Measurements from ENCODE around the gene AFF1. TPM values are rescaled to one million over a fixed set of nuclear protein-coding genes. Genes with fewer than 3 reads are reported as not detected.
A peak's percentile ranks its signal among the peaks of the same experiment; 100 is the strongest.

Gene AFF1
- total and polyA plus RNA-seq, 4 donors, result 7.2 to 42.8 (median 21.5) TPM

GRCh38 chr4:87120010-87120409 is 185.2 kb downstream of the AFF1 start:
- Histone ChIP-seq H3K27ac (ENCODE audit: low read depth in 1 of 2, low read length in 2 of 2) (no peak overlapping the region), H3K4me3 (ENCODE audit: low read depth in 1 of 3, low read length in 3 of 3) (no peak overlapping the region), H3K9me3 (ENCODE audit: control insufficient read depth in 4 of 4, low read length in 3 of 4) (no peaks in the 10 kb centered on the region), H3K36me3 (ENCODE audit: control insufficient read depth in 4 of 4, insufficient read depth in 3 of 4, low read depth in 1 of 4, low read length in 3 of 4) (peaks cover 3 to 38% (median 19%) of the 10 kb centered on the region in 4 donors), H3K27me3 (ENCODE audit: control insufficient read depth in 4 of 4, insufficient read depth in 4 of 4, low read length in 3 of 4) (no peaks in the 10 kb centered on the region), H3K4me1 (ENCODE audit: control insufficient read depth in 4 of 4, insufficient read depth in 4 of 4, low read length in 3 of 4) (peaks cover 0 to 43% (median 33%) of the 10 kb centered on the region in 4 donors), H3K9ac (ENCODE audit: low read depth in 1 of 2, low read length in 2 of 2) (no peak overlapping the region)
- TF ChIP-seq, protein P1, sequence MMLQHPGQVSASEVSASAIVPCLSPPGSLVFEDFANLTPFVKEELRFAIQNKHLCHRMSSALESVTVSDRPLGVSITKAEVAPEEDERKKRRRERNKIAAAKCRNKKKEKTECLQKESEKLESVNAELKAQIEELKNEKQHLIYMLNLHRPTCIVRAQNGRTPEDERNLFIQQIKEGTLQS (IDR thresholded peaks at IDR 0.05), result no peak
- TF ChIP-seq GABPA (IDR thresholded peaks at IDR 0.05 in 1 of 2, conservative IDR thresholded peaks at IDR 0.05 in 1 of 2) (no peak), SP1 (IDR thresholded peaks at IDR 0.05) (no peak), HNF4G (IDR thresholded peaks at IDR 0.05) (no peak), REST (IDR thresholded peaks at IDR 0.05) (no peak), JUND (IDR thresholded peaks at IDR 0.05) (no peak), EGR1 (IDR thresholded peaks at IDR 0.05; ENCODE audit: low read depth in 2 of 2) (no peak), CTCF (IDR thresholded peaks at IDR 0.05; ENCODE audit: low read depth, low read length, missing input control) (no peak), HNF4A (conservative IDR thresholded peaks at IDR 0.05) (no peak), FOXA1 (IDR thresholded peaks at IDR 0.05) (no peak), FOXA2 (IDR thresholded peaks at IDR 0.05) (no peak), MAX (IDR thresholded peaks at IDR 0.05) (no peak), NR2F2 (IDR thresholded peaks at IDR 0.05) (no peak), RXRA (IDR thresholded peaks at IDR 0.05) (no peak), RAD21 (IDR thresholded peaks at IDR 0.05) (no peak), TAF1 (conservative IDR thresholded peaks at IDR 0.05) (no peak)
- WGBS, result 90% methylated on average over 4 of the region's 4 CpGs
- DNase-seq (ENCODE audit: low spot score), result no peak

DNA sequence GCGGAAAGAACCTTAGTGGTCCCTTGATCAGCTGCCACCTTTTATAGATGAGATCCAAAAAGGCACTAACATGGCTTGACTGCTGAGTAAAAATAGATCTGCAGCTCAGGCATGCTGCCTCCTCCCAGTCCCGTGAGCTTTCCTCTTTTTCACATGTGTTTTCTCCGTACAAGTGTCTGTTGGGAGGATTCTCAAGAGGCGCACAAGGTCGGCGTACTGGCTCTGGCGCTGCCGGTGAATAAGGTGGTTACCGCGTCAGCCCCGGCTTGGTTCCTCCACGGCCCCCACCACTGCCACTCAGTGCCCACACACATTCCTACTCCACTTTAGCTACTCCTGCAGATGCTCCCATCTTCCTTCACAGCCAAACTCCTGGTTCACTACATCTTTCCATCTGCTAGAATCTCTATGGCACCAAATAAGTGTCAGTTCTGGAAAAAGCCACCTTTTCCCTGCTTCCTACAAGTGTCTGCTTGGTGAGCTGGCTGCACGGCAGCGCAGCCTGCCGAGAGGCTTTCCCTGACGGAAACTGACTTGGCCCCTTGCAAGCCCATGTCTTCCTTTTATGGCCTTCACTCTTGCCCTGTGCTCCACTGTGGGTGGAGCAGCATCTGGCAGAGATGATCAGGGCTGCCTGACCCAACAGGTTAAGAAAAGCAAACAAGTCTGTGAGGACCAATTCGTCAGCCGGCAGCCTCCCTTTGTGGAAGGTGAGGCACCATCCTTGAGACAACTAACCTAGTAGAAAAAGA is 185.8 kb downstream of the AFF1 start:
- no peaks in the 10 kb centered on the region for H3K9me3 ChIP-seq (ENCODE audit: control insufficient read depth in 4 of 4, low read length in 3 of 4)
- peaks cover 0 to 38% (median 19%) of the 10 kb centered on the region in 4 donors for H3K36me3 ChIP-seq (ENCODE audit: control insufficient read depth in 4 of 4, insufficient read depth in 3 of 4, low read depth in 1 of 4, low read length in 3 of 4)
- TF ChIP-seq, protein P1 (IDR thresholded peaks at IDR 0.05), result no peak
- TF ChIP-seq FOXA2 (IDR thresholded peaks at IDR 0.05), result no peak
- TF ChIP-seq RXRA (IDR thresholded peaks at IDR 0.05), result peak in 1 of 2 donors; percentile 47
- TF ChIP-seq REST (IDR thresholded peaks at IDR 0.05), result no peak
- TF ChIP-seq HNF4G (IDR thresholded peaks at IDR 0.05), result no peak
- no peak for TF ChIP-seq SP1 (IDR thresholded peaks at IDR 0.05)
- no peak for TF ChIP-seq EGR1 (IDR thresholded peaks at IDR 0.05; ENCODE audit: low read depth in 2 of 2)
- TF ChIP-seq FOXA1 (IDR thresholded peaks at IDR 0.05), result no peak
- peak; percentile 21 to 60 for TF ChIP-seq HNF4A (conservative IDR thresholded peaks at IDR 0.05)
- no peak for TF ChIP-seq JUND (IDR thresholded peaks at IDR 0.05)
- no peak for TF ChIP-seq NR2F2 (IDR thresholded peaks at IDR 0.05)
- no peak for TF ChIP-seq MAX (IDR thresholded peaks at IDR 0.05)
- H3K4me1 ChIP-seq (ENCODE audit: control insufficient read depth in 4 of 4, insufficient read depth in 4 of 4, low read length in 3 of 4), result peaks cover 2 to 46% (median 37%) of the 10 kb centered on the region in 4 donors
- H3K9ac ChIP-seq (ENCODE audit: low read depth in 1 of 2, low read length in 2 of 2), result no peak overlapping the region
- peak overlapping the region in 1 of 2 donors; percentile 5 for H3K27ac ChIP-seq (ENCODE audit: low read depth in 1 of 2, low read length in 2 of 2)
- no peak overlapping the region for H3K4me3 ChIP-seq (ENCODE audit: low read depth in 1 of 3, low read length in 3 of 3)
- WGBS, result 84% methylated on average over 18 of the region's 18 CpGs
- no peak for DNase-seq (ENCODE audit: low spot score)
- H3K27me3 ChIP-seq (ENCODE audit: control insufficient read depth in 4 of 4, insufficient read depth in 4 of 4, low read length in 3 of 4), result no peaks in the 10 kb centered on the region

All from liver (tissue), 9 donors.